ENCODE results near the gene R3HDM1.
"Not testable (repeated sequence)": the region's sequence is repeated elsewhere in the genome, so short reads cannot be mapped to it uniquely, and the experiment has no call there.

The R3HDM1 gene

DNA sequence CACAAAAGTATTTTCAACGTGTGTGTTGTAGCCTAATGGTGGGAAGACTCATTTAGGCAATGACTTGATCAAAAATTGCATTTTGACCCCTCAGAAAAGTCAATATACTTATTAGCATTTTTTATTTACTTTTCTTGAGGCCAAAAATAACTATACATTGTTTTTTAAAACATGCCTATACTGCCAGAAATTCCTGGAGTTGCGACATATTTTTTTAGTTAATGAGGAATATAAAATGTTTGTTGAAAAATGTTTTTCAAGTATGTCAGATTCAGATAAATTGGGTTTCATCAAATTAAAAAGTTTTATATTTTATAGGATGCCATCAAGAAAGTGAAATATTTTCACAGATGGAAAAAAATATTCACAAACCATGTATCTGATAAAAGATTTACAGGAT lies 39.6 kb downstream of the R3HDM1 start:
- DNase-seq (ENCODE audit: low read depth in 3 of 3), result no peak

DNA sequence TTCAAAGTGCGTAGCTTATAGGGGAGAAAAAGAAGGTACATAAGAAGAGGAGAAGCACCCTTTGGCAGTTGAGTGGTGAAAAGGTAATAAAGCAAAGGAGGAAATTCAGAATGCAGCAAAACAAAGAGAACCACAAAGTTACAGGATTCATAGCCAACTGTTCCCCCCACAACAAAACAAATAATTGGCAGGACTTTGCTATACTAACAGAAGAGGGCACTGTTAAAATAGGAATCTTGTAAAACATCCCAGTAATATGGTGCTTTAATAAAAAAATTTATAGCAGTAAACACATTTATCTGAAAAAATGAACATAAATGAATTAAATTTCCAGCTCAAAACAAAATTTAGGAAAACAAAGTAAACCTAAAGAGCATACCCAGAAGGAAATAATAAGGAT lies 42.3 kb downstream of the R3HDM1 start:
- no peak for DNase-seq (ENCODE audit: low read depth in 3 of 3)

DNA sequence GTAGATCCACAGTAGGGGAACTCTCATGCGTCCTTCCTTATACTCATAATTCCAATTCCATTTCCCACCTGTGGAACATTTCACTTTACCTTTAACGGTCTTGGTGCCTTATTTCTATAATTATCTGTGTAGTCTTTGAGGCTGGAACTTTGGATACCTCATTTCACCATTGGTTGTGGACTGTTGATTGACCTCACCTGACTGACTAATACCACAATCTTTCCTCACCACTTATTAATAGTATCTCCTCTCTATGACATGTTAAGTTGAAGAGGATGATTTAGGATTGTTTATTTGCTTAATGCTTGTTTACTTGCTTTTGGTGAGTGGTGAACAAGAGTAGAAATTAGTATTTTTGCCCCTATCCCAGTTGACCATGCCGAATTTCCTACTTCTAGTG lies 50.0 kb downstream of the R3HDM1 start:
- DNase-seq (ENCODE audit: low read depth in 3 of 3), result no peak

DNA sequence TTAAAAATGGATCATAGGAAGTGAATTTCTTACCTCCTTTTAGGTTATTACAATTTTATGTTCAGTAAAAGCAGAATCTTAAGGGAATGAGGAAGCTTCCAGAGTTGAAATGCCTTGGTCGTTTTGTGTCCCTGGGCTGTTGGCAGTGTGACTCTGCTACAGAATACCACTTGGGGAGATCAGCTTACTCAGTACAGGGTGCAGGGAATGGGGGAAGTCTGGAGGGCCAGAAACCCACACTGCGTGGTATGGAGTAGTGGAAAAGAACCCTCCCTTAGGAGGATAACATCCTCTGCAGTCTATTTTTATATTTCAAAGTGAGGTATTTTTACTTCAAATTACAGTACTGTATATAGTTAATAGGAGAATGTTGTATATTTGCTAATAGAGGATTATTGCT lies 51.1 kb downstream of the R3HDM1 start:
- no peak for DNase-seq (ENCODE audit: low read depth in 3 of 3)

DNA sequence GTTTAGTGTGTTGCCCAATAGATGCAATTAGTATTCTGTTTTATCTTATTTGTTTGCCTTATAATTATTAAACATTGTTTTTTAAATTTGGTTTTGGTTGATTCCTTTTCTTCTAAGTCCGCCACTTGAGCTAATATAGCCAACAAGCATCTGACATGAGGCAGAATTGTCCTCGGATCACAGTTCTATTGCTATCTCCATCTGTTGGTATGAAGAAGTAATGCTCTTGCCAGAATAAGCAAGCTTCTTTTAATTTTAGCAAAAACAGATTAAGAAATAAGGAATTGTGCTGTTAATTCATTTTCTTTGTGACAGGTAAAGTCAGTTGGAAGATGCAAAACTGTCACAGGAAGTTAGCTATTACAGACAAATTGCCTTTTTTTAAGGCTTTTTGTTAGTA lies 54.3 kb downstream of the R3HDM1 start:
- no peak for DNase-seq (ENCODE audit: low read depth in 3 of 3)

DNA sequence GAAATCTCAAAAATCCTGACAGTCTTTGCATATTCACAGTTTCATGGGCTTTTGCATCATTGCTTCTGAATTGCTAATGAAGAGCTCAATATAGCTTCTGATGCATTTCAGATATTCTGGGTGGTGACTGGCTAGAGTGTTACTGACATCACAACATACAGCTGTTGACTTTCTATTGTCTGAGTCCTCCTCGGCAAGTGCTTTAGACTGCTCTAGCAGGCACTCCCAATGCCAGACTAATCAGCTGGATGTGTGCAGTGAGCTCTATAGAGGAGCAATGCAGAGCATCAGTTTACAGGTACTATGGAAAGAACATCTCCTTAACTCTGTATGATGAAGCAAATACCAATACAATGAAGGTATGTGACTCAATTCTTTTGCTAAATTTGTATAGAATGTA lies 54.9 kb downstream of the R3HDM1 start:
- no peak for DNase-seq (ENCODE audit: low read depth in 3 of 3)

DNA sequence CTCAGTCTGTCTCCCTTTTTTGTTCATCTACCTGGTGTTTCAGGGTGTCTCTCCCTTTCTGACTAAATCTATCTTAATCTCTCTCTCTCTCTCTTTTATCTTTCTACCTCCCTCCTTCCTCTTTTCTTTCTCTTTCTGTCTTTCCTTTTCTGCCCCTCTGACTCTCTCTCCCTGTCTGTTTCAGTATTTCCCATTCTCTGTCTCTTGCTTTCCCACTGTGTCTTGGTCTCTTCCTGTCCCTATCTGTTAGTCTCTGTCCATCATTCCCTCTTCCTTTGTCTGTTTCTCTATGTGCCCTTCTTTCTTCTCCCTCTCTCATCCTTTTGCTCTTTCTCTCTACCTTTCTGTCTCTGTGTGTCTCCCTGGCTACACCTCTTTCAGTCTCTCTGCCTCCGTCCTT lies 56.7 kb downstream of the R3HDM1 start:
- DNase-seq (ENCODE audit: low read depth in 3 of 3), result no peak

DNA sequence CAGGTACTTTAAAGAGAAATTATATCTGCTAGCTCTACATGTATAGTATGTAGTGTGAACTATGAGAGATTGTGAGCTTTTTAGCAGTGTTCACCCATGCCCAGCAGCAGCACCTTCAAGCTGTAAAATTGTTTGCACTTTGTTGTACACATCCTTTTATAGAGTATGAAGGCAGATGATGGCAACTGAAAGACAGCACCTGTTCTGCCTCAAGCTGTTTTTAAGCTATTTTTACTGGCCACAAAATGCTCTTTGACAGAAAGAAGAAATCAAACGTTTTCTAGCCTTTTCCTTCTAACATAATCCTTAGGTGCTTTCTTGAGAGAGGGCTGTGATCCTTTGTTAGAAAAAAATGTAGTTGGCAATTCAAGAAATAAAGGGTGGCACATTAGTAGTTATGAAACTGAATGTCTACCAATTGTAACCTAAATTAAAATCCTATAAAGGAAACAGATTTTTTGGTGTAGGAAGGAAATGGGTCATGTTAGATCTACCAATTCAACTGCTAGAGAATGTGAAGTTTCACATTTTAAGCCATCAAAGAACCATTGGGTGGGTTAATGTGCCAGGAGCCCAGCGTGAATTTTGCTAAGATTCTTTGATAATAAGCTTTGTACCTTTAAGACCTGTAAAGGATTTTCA lies 59.5 kb downstream of the R3HDM1 start:
- no peak for DNase-seq (ENCODE audit: low read depth in 3 of 3)

DNA sequence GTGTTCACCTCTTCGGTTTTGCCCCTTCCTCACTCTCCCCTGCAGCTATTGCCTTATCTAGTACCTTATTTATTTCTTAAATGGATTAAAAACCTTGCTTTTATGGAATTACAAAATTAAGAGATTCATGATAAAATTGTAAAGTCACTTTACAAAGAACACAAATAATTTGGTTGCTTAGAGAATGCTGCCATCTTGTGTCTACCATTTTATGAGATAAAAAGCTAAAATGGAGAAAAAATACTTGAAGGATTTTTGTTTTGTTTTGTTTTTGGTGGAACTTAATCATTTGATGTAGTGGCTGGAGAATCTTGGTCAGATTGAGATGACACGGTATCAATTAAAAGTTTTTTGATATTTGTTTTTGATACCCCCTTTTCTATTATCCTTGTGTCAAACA lies 69.6 kb downstream of the R3HDM1 start:
- no peak for DNase-seq (ENCODE audit: low read depth in 3 of 3)

DNA sequence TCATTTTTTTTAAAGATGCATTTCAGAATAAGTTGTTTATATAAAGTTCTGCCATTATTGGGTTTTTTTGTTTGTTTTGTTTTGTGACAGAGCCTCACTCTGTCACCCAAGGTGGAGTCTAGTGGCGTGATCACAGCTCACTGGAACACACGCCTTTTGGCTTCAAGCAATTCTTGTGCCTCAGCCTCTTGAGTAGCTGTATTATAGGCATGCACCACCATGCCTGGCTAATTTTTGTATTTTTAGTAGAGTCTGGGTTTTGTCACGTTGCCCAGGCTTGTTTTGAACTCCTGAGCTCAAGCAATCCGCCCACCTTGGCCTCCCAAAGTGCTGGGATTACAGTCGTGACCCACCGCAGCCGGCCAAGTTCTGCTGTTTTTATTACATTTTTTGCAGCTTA lies 72.3 kb downstream of the R3HDM1 start:
- no peak for DNase-seq (ENCODE audit: low read depth in 3 of 3)

DNA sequence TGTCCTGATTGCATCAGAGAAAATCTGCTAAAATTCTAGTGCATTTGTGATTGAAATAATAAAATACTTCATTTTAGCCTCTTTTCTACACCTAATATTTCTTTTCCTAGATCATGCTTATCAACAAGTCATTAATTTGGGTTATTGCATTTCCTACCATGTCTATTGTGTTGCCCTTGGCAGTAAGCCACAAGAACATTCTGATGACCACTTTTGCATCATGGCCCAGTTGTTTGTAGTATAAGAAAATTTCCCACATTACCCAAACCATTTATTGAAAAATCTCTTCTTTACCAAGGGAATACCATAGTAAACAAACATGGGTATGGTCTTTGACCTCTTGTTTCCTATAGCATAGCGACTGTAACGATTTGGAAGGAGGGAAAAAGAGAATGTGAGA lies 76.3 kb downstream of the R3HDM1 start:
- DNase-seq (ENCODE audit: low read depth in 3 of 3), result no peak

DNA sequence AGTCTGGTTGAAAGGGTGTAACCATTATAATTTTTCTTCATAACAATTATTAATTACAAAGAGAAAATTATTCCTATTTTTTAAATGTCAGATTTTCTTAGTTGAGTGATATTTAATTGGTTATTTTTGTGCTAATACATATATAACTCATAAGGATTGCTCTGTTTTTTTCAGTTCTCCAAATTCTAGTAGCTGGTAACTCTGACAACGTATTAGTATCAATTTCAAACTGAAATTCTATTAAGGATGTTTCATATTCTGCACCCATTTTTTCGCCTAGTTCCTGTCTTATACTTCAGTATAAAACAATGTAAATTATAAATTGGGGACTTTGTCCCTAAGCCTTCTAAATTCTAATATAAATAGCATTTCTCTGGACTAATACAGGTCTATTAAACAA lies 81.0 kb downstream of the R3HDM1 start:
- no peak for DNase-seq (ENCODE audit: low read depth in 3 of 3)

DNA sequence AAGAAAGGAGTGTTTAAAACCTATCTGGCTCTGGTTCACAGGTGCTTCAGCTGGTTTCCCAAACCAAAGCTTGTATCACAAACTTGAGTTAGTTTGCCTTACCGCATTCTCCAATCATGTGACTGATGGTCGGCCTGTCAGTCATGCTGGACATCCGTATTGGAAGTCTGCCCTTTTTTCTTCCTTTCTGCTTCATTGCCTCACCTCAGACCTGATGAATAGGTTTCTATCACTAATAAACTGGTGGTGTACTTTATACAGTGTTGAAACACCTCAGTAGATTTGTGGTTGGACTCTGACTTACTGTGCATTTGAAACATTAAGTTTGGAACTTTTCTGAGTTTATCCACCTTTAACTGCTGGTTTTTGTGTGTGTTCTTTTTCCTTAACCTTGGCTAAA lies 84.1 kb downstream of the R3HDM1 start:
- DNase-seq (ENCODE audit: low read depth in 3 of 3), result no peak

DNA sequence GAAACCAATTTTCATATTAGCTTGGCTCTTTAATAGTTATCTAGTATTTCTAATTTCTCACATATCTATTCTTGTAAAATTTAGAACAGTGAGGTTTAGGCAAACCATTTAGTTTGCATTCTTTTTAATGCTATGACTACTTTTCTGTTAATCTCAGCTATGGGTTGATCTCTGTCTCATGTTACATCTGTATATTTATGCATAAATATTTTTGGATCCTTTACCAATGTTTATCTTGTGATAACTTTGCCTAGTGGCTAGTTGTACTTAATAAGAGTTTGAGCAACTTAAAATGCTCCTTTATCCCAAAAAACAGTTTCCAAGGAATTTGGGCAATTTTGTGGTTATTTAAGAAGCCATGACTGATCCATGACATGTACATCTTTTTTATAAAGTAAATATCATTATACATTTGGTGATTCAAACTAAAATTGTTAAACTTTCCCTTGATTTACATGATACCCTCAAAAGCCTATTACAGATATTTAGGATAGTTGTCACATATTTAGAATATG lies 86.3 kb downstream of the R3HDM1 start:
- no peak for DNase-seq (ENCODE audit: low read depth in 3 of 3)

DNA sequence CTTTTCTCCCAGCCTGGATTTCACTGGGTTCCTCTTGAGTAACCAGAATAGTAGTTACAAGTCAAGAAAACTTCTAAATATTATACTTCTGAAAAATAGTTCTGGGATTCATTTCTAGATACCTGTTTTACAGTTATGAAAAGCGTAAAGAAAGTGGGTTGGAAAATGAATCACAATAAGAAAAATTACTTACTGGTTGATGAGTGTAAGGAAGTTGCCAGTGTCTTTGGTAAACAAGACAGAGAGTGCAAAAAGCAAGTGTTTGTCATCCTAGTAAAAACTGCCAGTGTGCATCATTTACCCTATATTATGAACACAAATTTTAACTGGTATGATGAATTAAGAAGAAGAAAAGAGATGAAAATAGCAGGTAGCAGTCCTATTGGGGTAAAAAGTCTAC lies 88.9 kb downstream of the R3HDM1 start:
- no peak for DNase-seq (ENCODE audit: low read depth in 3 of 3)

DNA sequence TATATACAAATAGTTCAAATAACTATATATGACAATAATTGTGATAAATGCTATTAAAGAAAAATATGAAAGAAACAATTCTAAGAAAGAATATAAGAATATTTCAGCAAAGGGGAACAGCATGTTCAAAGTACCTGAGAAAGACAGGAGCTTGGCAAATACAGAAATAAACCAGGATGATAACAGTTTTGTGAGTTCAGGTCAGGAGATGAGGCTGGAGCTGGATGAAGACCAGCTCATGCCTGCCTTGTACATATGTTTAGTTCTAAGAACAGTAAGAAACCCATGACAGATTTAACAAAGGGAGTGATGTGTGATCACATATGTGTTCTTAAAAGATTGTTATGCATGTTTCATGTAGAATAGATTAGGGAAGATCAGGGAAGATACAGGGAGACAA lies 98.2 kb downstream of the R3HDM1 start:
- DNase-seq (ENCODE audit: low read depth in 3 of 3), result no peak

DNA sequence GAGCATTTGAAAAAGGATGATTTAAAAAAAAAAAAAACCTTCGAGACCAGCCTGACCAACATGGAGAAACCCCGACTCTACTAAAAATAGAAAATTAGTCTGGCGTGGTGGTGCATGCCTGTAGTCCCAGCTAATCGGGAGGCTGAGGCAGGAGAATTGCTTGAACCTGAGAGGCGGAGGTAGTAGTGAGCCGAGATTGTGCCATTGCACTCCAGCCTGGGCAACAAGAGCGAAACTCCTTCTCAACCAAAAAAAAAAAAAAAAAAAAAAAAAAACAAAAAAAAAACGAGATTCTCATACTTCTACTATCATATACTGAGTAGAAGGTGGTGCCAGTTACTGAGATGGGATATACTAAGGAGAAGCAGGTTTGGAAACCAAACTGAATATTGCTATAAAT lies 98.8 kb downstream of the R3HDM1 start:
- DNase-seq (ENCODE audit: low read depth in 3 of 3), result not testable (repeated sequence)

DNA sequence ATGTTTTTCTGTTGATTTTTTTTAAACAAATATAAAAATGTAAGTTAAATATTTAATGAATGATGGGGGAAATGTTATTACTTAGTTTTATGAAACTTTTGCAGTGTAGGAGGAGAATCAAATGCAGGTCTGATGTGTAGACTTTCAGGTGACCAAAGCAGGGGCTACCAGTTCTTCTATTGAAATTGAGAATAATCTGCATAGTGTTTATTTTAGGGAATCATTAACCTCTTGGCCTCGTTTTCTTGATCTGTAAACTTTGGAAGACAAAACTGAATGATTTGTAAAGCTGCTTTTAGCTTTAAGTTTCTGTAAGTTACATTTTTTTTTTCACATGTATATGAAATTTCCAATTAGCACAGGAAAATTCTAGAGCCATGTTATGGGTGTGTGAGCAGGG lies 99.2 kb downstream of the R3HDM1 start:
- no peak for DNase-seq (ENCODE audit: low read depth in 3 of 3)

DNA sequence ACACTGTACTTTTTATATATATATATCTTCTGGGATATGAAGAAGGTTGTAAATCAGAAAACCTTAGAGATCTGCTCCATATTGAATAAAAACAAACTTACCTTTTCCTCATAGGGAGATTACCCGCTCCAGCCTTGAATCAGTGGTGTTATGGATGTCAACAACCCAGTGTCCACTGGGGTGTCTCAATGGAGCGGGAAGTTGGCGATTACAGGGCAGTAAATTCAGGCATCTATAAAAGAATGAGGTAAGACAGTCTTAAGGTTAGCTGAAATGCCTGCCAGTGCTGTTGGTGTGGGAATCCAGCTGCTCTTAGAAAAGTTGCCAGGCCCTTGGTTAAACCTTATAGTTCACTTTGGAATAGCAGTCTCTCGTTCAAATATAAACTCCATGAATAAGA lies 102.3 kb downstream of the R3HDM1 start:
- no peak for DNase-seq (ENCODE audit: low read depth in 3 of 3)

DNA sequence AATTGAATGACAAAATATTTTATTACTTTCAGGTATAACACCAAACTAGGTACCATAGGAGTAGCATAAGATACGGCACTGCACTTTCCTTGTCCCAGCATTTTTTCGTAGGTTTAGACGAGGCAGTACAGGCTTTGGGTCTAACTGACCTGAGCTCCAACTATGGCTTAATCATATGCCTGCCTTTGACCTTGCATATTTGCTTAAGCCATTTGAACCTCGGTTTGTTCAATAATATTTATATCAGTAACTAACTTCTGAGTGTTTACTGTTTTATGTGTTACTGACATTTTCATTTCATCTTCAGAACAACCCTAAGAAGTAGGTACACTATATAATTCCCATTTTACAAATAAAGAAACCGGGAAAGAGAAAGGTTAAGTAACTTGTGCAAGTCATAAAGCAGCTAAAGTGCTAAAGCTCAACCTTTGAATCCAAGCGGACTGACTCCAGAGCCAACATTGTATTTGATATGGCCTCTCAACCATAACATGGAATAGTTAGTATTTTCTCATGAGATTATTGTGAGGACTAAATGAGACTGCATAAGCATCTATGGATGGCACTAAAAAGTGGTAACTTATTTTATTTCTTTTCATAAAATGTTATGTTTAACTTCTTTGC lies 104.0 kb downstream of the R3HDM1 start:
- no peak for DNase-seq (ENCODE audit: low read depth in 3 of 3)

DNA sequence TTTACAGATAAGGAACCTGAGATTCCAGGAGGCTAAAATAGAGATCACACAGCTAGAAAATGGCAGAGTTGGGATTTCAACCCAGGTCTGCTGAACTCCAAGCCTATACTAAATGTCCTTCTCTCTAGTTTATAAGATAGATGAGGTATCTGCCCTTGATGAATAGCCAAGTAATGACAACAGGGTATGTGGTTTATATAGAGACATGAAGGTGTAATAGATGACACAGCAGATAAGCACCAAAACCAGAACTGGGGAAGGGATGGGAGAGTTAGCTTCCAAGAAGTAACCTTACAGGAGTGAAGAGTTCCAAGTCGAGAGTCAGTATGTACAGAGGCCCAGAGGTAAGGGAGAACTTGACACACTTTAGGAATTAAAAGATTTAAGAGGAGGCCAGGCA lies 105.7 kb downstream of the R3HDM1 start:
- DNase-seq (ENCODE audit: low read depth in 3 of 3), result no peak

DNA sequence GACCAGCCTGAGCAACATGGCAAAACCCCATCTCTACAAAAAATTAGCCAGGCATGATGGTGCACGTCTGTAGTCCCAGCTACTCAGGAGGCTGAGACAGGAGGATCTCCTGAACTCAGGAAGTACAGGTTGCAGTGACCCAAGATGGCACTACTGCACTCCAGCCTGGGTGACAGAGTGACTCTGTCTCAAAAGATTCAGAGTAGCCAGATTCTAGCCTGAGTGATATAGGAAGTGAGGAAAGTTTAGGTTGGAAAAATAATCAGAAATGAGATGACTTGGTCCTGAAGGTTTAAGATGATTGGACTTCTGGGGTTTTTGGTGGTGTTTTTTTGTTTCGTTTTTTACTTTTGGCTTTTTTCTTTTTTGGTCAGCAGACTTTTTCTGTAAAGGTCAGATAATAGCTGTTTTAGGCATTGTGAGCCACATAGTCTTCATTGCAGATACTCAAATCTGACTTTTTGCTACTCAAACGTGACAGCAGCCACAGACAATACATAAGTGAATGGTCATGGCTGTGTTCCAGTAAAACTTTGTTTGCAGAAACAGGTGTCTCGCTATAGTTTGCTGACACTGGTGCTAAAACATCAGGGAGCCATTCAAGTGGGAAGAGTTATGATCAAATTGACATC lies 106.3 kb downstream of the R3HDM1 start:
- no peak for DNase-seq (ENCODE audit: low read depth in 3 of 3)

DNA sequence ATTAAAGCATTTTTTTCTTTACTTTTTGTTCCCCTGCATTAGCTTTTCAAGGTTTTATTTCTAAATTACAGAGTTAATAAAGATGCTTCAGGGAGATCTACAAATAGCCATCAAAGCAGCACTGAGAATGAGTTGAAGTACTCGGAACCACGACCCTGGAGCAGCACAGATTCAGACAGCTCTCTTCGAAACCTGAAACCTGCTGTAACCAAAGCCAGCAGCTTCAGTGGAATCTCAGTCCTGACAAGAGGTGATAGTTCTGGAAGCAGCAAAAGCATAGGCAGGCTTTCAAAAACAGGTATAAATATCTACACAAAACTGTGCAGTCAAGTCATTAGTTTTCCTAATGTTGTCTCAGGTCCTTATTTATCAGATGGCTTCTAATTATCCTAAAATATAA lies 107.5 kb downstream of the R3HDM1 start:
- no peak for DNase-seq (ENCODE audit: low read depth in 3 of 3)

Data from stimulated activated CD4-positive, alpha-beta T cell treated with anti-CD3 and anti-CD28 coated beads, TNF-alpha, amount 100 ng/mL, for 48 hours (primary cell).